HG03060 (cell line): Measurements from ENCODE around the gene SNCB.

Source experiments
- ATAC-seq: cut with Tn5 transposase; IDR thresholded peaks from one replicate; pipeline ENCODE4 v1.9.1; 2021; ENCODE audit warnings: low read depth, moderate number of reproducible peaks; ENCODE audit not compliant: unreplicated experiment

SNCB gene

DNA sequence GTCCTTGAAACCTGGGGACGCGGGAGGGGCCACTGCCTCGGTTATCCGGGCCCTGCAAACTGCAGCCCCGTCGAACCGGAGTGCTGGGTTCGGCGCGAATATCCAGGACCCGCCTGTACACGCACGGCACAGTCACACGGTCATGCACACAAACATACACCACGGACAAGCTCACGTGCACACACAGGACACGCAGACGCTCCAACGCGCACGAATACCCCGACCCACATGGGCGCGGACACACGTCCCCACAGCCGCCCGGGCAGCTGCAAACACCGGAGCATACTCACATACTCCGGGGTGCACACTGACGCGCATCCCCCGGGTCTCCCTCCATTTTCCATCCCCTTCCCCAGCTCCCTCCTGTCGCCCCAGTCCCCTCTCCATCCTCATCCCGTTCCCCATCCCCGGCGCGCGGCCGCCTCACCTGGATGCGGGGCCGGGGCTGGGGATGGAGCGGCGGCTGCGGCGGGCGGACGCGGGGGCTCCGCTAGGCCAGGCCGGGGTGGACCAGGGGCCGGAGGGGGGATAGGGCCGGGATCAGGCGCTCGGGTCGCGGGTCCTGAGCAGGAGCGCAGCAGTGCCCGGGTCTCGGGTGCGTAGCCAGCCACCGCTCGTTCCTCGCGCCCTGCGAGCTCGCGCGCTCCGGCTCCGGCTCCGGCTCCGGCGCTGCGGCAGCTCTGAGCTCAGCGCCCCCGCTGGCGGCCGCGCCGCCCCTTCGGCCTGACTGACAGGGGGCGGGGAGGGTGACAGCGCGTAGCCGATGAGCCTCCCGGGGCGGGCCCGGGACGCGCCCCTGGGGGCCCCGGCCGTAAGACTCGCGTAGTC lies at the start of gene SNCB, which contains the start of gene EIF4E1B:
TSS of gene SNCB (minus strand) at position 682 of the 828 bp plus-strand sequence. CDS start 880 bp downstream, outside the sequence.
TSS of gene EIF4E1B (plus strand) at position 823 of the 828 bp plus-strand sequence. CDS start 12,113 bp downstream, outside the sequence.
- ATAC-seq: no peak

GRCh38 chr5:176679365-176680225 lies 49.3 kb upstream of the SNCB start:
- ATAC-seq: no peak

GRCh38 chr5:176678584-176678983 lies 48.2 kb upstream of the SNCB start:
- no peak for ATAC-seq

DNA sequence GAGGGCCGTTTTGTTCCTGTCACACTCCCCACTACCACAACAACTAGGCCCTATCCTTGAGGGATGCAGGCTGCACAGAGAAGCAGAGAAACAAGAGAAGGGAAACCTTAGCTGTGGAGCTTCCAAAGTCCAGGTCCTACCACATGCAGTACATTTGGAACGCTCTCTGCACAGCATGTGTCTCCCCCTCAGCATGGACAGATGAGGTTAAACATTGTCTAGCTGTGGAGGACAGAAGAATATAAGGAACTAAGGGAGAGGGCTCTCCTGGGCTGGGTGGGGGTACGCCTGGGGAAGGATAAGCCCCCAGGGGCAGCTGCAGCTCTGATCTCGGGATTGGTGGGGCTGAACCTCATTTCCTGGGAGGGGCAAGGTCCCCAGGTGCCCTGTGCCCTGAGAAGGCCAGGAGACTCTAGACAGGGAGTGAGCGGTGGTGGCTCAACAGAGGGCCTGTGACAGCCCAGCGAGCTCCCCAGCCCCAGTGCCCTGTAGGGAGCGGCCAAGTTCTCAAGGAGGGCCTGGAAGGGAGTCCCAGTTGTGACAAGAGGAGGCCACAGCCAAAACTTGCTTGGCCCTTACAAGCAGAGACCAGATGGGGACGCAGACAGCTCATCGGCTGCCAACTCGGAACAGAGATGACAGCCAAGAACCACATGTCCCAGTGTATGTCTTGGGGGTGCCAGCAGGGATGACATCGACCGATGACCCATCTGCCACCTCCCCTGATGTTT lies 47.0 kb upstream of the SNCB start:
- ATAC-seq: no peak

GRCh38 chr5:176676361-176676824 lies 46.1 kb upstream of the SNCB start:
- ATAC-seq: peak; percentile 78

GRCh38 chr5:176675676-176676360 lies 45.5 kb upstream of the SNCB start:
- ATAC-seq: no peak

DNA sequence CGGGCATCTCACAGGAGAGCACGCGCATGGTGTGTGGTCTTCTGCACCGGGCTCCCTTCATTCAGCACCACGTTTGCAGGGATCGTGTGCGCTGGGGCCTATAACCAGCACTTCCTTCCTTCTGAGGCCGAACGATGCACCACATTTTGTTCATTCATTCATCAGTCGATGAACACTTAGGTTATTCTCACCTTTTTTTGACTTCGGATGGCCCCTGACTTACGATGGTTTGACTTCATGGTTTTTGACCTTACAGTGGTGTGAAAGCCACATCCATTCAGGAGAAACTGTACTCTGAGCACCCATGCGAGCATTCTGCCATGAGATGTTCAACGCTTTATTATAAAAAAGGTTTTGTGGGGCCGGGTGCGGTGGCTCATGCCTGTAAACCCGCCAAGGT lies 44.5 kb upstream of the SNCB start:
- no peak for ATAC-seq

DNA sequence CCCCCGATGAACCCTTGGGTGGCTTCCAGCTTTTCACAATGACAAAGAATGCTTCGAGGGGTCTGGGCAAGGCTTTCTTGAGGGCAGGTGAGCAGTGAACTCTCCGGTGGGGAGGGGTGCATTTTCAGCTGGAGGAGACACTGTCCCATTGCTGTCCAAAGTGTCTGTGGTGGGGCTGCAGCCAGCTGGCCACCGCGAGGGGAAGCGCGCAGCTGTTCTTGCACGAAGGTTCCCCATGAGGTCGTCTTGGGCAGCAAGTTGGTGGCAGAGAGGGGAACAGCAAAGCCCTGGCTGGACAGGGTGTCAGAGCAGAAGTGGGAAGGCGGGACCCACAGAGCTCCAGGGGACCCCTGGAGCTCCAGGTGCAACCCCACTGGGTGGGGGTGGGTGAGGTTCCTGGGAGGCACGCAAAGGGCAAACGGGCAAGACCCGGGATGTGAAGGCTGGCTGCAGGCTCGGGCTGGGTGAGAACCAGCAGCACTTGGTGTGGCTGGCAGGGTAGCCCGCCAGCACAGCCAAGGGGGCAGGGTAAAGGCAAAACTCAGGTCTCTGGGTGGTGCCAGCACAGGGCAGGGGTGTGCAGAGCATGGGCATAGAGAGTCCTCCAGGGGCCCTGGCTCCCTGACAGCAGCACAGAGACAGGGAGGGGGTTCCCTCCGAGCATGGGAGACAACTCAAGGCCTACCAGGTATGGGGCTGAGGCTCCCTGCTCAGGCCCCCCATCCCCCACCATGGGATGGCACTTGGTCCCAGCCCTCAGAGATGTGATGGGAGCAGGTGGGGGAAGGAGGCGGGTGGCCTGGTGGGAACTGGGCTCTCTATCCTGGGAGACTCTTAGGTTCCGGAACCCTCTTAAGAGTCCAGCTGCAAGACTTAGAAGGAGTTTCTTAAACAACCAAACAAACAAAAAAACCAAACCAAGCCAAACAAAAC lies 43.6 kb upstream of the SNCB start:
- ATAC-seq: no peak

DNA sequence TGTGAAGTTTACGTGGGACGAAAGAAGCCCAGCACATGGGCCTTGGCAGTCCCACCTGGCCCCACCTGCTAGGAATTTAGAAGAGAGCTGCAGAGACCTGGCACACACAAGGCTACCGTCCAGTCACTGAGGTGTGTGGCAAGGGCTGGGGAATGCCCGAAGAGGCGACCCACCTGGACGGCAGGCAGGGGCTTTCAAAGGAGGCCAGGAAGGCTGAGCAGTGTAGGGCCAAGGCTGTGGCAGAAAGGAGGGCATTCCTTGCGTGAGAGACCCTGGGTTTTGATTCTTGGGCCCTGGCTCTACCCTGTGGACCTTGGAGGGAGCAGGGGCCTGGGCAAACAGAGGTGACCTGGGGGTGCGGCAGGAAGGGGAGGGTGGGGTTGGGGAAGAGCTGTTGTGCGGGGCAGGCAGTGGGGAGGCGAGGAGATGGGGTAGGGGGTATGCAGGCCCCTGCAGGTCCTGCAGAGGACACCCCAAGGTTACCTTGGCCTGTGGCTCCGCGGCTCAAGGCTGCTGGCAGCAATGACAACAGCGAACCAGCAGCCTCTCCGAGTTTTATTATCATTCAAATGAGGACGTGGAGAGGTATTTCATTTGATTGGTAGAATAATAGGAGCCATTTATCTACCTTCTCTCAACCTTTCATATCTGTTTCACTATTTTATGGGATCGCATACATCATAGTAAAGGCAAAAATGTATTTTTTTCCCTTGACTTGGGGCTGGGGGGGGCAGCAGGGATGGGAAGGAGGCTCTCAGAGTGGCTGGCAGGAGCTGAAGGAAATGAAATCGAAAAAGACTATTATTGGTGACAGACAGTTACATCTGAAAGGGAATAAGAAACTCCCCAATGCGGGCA lies 41.8 kb upstream of the SNCB start:
- no peak for ATAC-seq

DNA sequence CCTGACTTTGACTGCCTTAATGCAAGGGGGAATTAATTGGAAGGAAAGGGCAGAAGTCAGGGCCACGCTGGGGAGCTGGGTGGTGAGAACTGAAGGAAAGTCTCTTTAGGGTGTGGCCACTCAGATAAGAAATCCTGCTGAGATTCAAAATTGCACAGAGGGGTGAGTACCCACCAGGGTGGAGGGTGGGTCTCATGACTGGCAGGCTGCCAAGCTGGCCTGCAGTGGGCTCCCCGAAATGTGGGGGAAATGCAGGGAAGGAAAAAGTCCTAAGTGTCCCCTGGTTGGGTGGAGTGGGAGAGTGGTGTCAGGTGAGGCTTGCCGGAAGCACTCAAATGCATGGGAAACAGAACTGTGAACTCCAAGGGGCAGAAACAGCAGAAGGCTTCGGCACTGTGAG lies 41.1 kb upstream of the SNCB start:
- no peak for ATAC-seq

GRCh38 chr5:176670449-176670848 lies 40.1 kb upstream of the SNCB start:
- ATAC-seq: no peak

DNA sequence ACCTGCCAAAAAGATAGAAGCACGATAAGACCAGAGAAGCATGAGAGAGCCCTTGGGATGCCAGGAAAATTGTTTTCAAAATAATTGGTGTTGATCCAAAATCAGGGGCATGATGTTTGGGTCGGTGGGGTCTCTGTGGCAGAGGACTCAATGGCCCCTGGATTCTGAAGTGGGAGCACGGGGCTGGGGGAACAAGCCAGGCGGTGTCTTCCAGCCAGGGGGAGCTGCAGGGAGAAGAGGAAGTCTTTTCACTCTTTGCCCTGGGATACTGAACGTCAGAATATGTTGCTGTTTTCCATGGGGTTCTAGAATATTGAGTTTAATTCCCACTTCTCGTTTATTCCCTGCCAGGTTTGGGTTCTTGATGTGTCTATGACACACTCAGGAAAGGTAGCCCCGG lies 37.3 kb upstream of the SNCB start:
- no peak for ATAC-seq

DNA sequence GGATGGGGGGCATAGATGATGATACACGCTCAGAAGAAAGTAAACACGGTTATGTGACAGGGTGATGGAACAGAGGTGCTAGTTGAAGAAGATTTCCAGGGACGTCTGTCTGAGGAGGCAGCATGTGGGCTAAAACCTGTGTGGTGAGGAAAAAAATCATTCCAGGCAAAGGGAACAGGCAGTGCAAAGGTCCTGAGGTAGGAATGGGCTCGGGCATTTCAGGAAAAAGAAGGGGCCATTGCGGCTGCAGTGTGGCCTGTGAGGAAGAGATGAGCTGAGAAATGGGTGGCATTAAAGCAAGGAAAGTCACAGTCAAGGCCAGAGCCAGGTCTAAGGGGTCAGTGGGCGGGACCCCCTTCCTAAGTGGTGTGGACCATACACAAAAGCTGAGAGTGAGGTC lies 35.2 kb upstream of the SNCB start:
- no peak for ATAC-seq

DNA sequence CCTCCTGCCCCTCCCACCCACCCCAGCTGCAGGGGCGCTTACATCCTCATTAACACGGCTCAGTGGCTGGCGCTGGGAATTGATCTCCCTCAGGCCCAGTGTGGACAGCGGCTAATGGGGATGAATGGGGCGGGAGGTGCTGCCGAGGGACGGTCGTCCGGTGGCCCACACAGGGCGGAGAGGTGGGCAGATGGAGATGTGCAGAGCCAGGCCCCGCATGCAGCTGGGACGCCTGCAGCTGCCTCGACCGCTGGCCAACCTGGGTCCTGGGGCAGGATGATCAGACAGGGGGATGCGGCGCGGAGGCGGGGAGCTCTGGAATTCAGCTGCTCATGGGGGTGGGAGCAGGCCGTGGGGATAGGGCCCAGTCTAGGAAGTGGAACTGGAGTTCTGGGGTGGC lies 34.6 kb upstream of the SNCB start:
- no peak for ATAC-seq

- ATAC-seq: no peak
Measured at GRCh38 chr5:176664479-176664878, 34.1 kb upstream of the SNCB start.

DNA sequence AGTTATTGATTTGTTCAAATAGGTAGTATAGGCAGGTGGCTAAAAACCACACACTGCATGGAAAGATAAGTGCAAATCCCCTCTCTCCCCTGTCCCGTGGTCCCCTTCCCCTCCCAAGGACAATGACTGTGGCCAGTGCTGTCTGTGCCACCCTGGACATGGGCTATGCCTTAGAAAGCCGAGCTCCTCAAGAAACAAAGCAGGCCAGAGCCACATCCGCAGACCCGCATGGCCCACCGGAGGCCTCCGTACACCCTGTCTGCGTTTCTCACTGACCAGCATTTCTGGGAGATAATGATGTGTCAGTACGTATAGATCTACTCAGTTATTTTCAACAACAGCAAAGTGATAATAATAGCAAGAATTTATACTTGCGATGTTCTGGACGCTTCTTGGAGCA lies 33.2 kb upstream of the SNCB start:
- no peak for ATAC-seq

- ATAC-seq: no peak
Measured at GRCh38 chr5:176662371-176663333, 32.3 kb upstream of the SNCB start.
